GM10847 (cell line): Measurements from ENCODE around the gene CDCA3.

ENCODE experiments used
- POLR2A ChIP-seq: IDR thresholded peaks from 2 replicates; pipeline ENCODE4 v1.6.1; 2011; ENCODE audit not compliant: insufficient read length; ENCODE audit errors: extremely low read depth

Gene CDCA3

GRCh38 chr12:6819106-6820030 is 31.7 kb downstream of the CDCA3 start:
- TF ChIP-seq POLR2A, result no peak

- TF ChIP-seq POLR2A, result no peak
These were observed 32.4 kb downstream of the CDCA3 start for GRCh38 chr12:6818645-6819044.

- no peak for TF ChIP-seq POLR2A
These were observed 32.9 kb downstream of the CDCA3 start for GRCh38 chr12:6818222-6818621.

- no peak for TF ChIP-seq POLR2A
These were observed 33.4 kb downstream of the CDCA3 start for GRCh38 chr12:6817662-6818157.

- TF ChIP-seq POLR2A, result no peak
These were observed 34.0 kb downstream of the CDCA3 start for GRCh38 chr12:6817098-6817497.

GRCh38 chr12:6816598-6816997 is 34.5 kb downstream of the CDCA3 start:
- TF ChIP-seq POLR2A, result no peak

GRCh38 chr12:6813363-6813762 is 37.7 kb downstream of the CDCA3 start:
- no peak for TF ChIP-seq POLR2A

GRCh38 chr12:6810758-6811157 is 40.3 kb downstream of the CDCA3 start:
- no peak for TF ChIP-seq POLR2A

- TF ChIP-seq POLR2A, result no peak
These were observed 42.0 kb downstream of the CDCA3 start for GRCh38 chr12:6809056-6809455.

- no peak for TF ChIP-seq POLR2A
These were observed 43.9 kb downstream of the CDCA3 start for GRCh38 chr12:6807170-6807569.

- no peak for TF ChIP-seq POLR2A
These were observed 51.9 kb downstream of the CDCA3 start for GRCh38 chr12:6799147-6799546.
